GM20431 (cell line): ENCODE data around the gene PTGR2.
"Not testable (repeated sequence)": the region's sequence is repeated elsewhere in the genome, so short reads cannot be mapped to it uniquely, and the experiment has no call there.

Experiments used
- in situ Hi-C: fragments of 300-500 bp; cut with MseI, MboI; formaldehyde crosslinking; loops from one replicate; pipeline ENCODE4 v1.15.0; 2020; ENCODE audit warnings: low sequenced_read_pairs; ENCODE audit not compliant: unreplicated experiment

Gene PTGR2

DNA sequence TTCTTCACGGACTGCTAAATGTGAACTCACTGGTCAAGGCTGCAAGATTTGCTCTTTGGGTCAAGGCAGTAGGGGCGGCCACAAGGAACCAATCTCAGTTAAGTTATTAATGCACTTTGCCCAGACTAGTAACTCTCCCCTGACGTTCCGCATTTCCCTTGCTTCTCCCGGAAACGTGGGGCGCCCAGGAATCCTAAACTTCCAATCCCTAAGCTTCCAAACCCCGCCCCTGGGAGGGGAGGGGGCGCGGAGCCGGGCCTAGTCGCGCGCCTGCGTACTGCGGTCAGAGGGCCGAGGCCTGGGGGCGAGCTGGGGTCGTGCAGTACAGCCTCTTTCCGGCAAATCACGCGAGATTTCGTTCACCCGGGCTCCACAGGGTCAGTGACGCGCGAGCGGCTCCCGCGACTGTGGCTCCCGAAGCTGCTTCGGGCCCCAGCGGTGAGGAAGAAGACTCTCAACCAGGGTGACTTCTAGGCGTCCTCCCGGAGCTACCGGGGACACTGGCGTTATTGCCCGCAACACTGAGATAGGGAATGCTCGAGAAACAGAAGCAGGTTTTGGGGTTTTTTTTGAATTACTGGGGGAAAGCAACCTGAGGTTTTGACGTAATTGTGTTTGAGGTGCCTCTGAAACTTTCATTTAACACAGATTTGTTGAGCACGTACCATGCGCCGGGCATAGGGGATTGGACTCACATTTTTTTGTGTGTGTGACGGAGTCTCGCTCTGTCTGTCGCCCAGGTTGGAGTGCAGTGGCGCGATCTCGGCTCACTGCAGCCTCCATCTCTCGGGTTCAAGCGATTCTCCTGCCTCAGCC is at the start of gene PTGR2:
Gene PTGR2, plus strand, starts transcription at position 265 of the 816 bp plus-strand sequence. CDS start 7,032 bp downstream, outside the sequence.
- in situ Hi-C loops: no loop called here

DNA sequence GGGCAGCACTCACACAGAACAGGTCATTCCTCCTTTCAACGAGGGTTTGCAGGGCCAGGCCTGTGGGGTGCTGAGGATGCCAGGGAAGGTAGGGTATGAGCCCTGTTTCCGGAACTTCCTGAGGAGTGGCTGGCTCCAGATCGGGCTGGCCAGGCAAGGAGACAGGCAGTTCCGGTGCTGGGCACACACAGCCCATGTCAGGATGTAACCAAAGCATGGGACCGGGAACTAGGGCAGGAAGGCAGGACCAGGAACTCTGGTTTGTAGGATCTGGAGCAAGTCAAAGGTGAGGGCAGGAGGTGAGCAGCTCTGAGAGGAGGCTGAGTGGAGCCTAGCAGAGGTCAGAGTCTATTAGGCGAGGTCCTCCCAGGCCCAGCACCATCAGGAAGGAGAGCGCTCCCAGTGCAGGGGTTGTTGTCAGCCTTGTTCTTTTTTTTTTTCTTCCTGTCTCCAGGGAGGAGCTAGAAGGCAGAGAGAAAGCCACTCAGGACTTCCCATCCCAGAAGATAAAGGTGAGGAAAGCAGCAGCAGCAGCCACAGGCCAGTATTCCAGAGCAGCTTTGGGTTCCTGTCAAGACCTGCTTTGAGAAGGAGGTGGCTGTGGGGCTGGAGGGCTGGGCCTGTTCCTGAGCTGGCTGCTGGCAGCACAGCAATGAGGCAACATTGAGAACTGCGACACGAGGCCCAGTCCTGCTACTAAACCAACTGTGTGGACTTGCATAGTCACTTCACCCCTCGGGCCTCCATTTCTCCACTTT is 49.0 kb upstream of the PTGR2 start:
- in situ Hi-C loops: no loop called here

DNA sequence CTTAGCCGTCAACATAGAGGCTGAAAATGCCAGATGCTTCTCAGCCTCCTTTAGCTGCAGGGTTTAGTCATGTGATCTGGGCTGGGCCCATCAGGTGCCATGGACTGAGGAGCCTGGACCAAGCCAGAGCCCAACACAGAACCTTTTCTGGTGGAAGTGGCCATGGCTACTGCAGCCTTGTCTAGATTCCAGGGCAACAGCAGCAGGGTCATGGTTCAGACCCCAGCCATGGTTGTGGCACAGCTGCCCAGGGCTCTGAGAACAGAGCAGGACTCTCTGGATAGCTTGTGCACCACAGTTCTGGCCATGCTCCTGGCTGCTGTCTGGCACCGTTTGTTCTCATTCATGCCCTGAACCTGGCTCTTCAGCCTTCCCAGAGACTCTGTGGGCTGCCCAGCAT is 47.0 kb upstream of the PTGR2 start:
- in situ Hi-C loops: no loop called here

DNA sequence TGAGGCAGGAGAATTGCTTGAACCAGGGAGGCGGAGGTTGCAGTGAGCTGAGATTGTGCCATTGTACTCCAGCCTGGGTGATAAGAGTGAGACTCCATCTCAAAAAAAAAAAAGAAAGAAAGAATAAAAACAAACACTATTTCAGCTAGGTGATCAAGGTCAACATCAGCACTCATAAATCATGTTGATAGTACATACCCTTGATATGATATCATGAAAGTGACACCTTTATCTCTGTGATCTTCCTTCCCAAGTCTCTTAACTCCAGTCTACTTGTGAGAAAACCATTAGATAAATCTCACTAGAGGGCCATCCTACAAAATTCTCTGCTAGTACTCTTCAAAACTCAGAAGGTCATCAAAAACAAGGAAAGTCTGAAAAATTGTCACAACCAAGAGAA is 44.2 kb upstream of the PTGR2 start:
- in situ Hi-C loops: no loop called here

DNA sequence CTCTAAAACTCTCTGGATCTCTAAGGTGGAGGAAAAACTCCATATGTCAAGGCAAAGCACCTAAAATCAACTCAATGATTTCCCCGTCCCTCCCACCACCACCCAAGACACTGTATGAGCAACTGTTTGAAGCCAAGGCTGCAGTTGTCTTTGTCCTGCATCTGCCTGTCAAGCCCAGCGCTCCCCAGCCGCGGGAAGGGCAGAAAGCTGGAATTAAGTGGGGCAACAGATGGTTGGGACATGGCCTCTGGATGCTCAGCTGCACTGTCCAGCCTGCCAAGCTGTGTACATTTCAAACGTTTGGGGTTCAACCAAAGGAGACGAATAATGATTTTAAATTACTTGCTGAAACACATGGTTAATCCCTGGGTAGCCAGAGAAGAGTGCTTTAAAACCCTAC is 42.2 kb upstream of the PTGR2 start:
- in situ Hi-C loops: no loop called here

DNA sequence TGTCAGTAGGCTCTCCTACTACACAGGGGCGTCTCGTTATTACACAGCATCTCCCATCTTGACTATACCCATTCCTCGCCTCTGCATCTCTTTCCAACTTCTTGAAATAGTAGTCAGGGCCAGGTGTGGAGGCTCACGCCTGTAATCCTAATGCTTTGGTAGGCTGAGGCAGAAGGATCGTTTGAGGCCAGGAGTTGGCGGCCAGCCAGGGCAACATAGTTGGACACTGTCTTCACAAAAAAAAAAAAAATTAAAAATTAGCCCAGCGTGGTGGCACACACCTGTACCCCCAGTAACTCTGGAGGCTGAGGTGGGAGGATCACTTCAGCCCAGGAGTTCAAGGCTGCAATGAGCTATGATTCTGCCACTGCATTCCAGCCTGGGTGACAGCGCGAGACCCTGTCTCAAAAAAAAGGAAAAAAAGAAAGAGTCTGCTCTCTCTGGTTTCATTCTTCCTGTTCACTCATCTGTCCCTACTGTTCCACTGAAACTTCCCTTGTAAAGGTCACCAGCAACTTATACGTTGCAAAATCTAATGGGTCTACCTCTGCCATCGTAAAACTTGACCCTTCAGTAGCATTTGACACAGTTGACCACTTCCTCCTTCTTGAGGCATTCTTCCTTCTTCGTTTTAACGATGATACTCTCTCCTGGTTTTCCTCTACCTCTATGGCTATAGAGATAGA is 41.0 kb upstream of the PTGR2 start:
- in situ Hi-C loops: no loop called here

DNA sequence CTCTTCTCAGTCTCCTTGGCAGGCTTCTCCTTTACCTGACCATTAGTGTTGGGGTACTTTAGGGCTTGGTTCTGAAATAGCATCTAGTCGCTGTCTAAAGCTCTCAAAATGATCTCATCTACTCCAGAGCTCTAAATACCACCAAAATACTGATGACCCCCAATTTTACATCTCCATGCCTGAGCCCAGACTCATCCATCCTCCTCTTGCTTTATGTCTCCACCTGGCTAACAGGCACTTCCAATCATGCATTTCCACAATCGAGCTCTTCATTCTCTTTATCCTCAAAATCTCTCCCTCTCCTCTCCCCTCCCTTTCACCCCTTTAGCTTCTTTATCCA is 40.5 kb upstream of the PTGR2 start:
- in situ Hi-C loops: no loop called here

DNA sequence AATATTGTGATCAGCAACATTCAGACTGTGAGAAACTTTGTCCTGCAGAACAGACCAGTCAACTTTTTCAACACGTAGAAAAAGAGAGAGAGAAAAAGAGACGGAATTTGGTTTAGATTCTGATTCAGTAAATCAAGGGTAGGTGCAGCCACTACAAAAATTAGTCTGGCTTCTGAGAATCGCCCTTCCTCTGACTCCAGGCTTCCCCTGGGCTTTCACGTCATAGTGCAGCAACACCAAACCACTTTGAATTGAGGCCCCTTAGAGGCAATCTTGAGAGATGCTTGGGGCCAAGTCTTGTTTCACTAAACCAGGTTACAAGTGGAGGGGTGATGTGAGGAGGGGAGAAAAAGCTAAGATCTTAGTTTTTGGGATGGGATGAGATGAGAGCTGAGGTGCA is 37.5 kb upstream of the PTGR2 start:
- in situ Hi-C loops: no loop called here

DNA sequence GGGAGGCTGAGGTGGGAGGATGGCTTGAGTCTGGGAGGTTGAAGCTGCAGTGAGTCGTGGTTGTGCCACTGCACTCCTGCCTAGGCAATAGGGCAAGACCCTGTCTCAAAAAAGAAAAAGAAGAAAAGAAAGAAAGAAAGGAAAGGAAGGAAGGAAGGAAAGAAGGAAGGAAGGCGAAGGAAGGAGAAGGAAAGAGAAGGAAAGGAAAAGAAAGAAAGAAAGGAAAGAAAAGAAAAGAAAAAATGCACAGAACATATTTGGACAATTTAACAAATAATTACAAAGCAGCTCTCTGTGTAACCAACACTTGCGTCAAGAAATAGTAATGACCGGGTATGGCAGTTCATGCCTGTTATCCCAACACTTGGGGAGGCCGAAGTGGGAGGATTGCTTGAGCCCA is 35.8 kb upstream of the PTGR2 start:
- in situ Hi-C loops: no loop called here

DNA sequence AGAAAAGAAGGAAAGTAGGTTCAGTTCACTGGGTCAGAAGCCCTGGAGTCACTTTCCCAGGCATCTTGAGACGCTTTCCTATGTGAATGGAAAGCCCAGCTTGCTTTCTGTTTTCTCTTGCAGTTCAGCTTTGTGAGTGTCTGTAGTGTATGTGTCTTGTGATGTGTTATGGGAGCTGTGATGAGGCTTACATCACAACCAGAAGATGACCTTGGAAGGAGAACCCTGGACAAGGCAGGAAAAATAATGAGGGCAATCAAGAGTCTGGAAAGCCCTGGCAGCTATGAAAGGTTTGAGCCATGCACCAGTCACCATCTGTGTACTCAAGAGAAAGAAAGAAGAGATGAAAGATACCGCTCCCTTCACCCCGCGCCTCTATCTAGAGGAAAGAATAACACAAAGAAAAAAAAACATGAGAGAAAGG is 35.2 kb upstream of the PTGR2 start:
- in situ Hi-C loops: no loop called here

DNA sequence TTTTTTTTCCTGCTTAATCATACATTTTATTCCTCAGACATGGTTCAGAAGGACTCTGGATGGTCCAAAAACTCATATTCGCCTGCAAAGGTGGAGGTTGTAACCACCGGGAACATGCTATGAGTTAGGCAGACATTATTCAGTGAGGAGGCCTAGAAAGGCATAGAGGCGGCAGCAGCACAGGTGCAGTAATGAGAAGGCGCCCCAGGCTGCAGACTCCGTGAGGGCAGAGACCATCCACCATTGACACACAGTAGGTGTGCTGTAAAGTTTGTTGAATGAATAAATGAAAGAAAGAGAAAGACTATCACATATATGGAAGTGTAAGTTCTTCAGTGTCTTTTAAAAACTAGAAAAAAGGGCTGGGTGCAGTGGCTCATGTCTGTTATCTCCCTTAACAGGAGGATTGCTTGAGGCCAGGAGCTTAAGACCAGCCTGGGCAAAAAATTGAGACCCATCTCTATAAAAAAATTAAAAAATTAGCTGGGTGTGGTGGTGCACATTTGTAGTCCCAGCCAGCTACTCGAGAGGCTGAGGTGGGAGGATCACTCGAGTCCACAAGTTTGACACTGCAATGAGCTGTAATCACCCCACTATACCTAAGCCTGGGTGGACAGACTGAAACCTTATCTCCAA is 34.5 kb upstream of the PTGR2 start:
- in situ Hi-C loops: no loop called here

DNA sequence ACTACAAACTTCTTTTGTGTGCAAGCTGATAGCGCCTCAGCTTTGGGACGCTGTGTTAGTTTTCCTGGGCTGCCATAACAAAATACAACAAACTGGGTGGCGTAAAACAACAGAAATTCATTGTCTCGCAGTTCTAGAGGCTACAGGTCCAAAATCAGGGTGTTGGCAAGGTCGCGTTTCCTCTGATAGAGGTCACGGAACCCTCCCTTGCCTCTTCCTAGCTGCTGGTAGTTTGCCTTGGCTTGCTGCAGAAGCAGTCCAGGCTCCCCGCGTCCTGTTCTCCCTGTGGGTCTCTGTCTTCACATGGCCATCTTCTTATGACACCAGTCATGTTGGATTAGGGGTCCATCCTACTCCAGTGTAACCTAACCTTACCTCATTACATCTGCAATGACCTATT is 32.8 kb upstream of the PTGR2 start:
- in situ Hi-C loops: no loop called here

DNA sequence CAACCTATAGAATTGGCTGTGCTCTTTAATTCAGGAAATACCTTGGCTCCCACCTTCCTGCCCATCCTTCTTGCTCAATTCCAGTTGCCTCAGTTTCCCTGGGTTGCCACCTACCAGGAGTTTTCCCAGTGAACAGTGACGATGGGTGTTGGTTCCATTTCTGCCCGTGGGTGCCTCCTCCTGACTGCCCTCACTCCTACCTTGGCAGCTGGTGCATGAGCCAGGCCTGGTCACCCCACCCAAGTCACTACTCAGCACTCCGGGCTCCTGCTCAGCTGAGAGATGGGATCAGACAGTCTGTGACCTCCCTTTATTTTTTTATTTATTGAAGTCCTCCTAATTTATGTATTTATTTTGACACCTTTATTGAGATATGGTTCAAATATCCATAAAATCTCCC is 31.0 kb upstream of the PTGR2 start:
- in situ Hi-C loops: no loop called here

DNA sequence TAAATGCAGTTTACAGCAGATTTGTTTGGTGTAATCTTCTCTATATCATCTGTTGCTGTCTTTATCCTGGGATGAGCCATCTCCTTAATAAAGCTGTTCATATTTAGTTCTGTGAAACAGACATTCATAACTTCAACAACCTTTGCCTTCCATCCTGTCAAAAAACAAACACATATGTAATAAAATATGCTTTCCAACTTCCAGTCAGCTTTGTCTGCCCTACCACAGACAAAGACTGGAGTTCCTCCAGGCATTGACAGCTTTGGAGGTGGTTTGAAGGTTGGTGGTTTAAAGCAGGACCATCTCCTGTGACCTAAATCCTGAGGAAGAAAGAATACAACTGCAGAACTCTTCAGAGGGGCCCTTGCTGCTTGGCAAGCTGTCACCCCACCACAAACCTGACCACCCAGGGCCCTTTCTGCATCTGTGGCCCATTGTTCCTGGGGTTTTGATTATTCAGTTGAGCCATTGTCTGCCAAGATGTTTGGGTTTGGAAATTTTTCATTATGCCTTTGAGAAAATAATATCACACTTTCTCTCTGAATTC is 28.2 kb upstream of the PTGR2 start:
- in situ Hi-C loops: no loop called here

DNA sequence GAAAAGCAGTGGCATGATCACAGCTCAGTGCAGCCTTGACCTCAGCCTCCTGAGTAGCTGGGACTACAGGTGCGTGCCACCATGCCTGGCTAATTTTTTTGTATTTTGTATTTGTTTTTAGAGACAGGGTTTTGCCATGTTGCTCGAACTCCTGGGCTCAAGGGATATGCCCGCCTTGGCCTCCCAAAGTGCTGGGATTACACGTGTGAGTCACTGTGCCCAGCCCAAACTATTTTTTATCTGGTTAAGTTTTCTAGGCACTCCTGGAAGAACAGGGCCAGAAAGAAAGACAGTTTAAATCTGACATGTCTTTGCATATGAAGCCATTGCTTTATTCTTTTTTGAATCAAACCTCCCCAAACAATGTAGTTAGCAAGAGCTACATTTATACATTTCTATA is 27.5 kb upstream of the PTGR2 start:
- in situ Hi-C loops: no loop called here

DNA sequence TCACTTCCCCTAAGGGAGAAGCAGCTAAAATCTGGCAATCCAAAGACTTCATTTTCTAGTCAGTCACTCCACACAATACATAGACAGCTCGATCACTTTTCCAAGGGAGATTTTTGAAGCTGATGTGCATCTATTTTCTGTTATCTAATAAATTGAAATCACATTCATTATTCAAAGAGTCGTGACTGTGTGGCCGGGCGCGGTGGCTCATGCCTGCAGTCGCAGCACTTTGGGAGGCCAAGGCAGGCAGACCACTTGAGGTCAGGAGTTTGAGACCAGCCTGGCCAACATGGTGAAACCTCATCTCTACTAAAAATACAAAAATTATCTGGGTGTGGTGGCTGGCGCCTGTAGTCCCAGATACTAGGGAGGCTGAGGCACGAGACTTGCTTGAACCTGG is 27.1 kb upstream of the PTGR2 start:
- in situ Hi-C loops: no loop called here

DNA sequence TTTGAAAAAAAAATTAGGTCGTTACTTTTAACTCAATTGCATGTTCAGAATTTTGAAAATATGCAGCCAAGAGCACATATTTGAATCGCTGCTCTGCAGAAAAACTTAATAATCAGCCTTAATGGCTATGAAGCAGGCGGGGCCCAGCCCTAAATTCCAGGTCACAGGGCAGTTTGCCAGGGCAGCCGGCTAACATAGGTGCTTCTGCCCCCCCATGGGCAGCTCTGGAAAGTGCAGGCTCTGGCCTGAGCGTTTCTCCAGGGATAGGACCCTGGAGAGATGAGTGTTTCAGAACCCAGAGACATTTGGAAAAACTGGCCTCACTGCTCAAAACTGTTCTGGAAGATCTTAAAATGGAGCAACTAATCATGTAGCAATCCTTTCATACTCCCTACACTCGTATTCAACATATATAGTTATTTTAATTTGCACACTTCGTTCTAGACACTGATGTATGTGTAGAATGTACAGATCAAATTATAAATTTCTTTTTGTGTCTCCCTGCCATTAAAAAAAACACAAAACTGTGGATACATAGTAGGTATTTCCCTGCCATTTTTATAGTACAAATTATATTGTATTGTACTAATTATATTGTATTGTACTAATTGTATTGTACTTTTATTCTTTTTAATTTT is 26.0 kb upstream of the PTGR2 start:
- in situ Hi-C loops: no loop called here

DNA sequence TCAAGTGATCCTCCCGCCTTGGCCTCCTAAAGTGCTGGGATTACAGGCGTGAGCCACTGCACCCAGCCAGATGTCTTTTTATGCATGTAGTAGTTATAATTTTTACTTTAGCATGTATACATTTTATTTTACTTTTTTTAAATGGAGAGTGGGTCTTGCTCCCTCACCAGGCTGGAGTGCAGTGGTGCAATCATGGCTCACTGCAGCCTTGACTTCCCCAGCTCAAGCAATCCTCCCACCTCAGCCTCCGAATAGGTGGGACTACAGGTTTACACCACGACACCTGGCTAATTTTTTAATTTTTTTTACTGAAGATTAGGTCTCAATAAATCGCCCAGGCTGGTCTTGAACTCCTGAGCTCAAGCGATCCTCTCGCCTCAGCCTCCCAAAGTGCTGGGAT is 24.4 kb upstream of the PTGR2 start:
- in situ Hi-C loops: not testable (repeated sequence)

DNA sequence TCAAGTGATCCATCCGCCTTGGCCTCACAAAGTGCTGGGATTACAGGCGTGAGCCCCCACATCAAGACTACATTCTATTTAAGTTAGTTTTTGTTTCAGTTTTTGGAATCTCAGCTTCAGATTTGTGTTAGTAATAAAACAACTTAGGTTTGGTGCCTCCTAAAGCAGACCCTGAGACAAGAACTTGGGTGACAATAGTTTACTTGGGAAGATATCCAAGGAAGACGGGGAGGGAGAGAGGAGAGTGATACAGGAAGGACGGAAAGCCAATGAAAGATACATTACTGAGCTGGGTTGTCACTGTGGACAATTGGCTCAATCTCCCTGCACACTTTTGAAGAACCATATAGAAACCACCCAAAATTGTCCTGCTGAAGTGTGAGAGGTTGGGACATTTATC is 22.6 kb upstream of the PTGR2 start:
- in situ Hi-C loops: no loop called here
